Measurements from ENCODE around the gene MAPRE3.

MAPRE3 gene

GRCh38 chr2:26983746-26984145, 13.3 kb downstream of the MAPRE3 start:
- no peak for DNase-seq (ENCODE audit: low read depth, low spot score)

- DNase-seq (ENCODE audit: low read depth, low spot score), result no peak
Measured at GRCh38 chr2:26985807-26986206, 15.4 kb downstream of the MAPRE3 start.

GRCh38 chr2:26986576-26986975, 16.1 kb downstream of the MAPRE3 start:
- DNase-seq (ENCODE audit: low read depth, low spot score), result no peak

GRCh38 chr2:26988058-26988860, 17.8 kb downstream of the MAPRE3 start:
- no peak for DNase-seq (ENCODE audit: low read depth, low spot score)

- no peak for DNase-seq (ENCODE audit: low read depth, low spot score)
Measured at GRCh38 chr2:26989156-26989555, 18.7 kb downstream of the MAPRE3 start.

GRCh38 chr2:26991717-26992116, 21.3 kb downstream of the MAPRE3 start:
- DNase-seq (ENCODE audit: low read depth, low spot score), result no peak

GRCh38 chr2:26993768-26994167, 23.3 kb downstream of the MAPRE3 start:
- no peak for DNase-seq (ENCODE audit: low read depth, low spot score)

GRCh38 chr2:26994983-26995382, 24.5 kb downstream of the MAPRE3 start:
- no peak for DNase-seq (ENCODE audit: low read depth, low spot score)

- no peak for DNase-seq (ENCODE audit: low read depth, low spot score)
Measured at GRCh38 chr2:26997394-26997793, 27.0 kb downstream of the MAPRE3 start.

- no peak for DNase-seq (ENCODE audit: low read depth, low spot score)
Measured at GRCh38 chr2:26998323-26998722, 27.9 kb downstream of the MAPRE3 start.

GRCh38 chr2:27000228-27000627, 29.8 kb downstream of the MAPRE3 start:
- no peak for DNase-seq (ENCODE audit: low read depth, low spot score)

GRCh38 chr2:27000995-27001394, 30.6 kb downstream of the MAPRE3 start:
- DNase-seq (ENCODE audit: low read depth, low spot score), result no peak

- DNase-seq (ENCODE audit: low read depth, low spot score), result no peak
Measured at GRCh38 chr2:27001950-27002349, 31.5 kb downstream of the MAPRE3 start.

GRCh38 chr2:27003007-27003406, 32.6 kb downstream of the MAPRE3 start:
- no peak for DNase-seq (ENCODE audit: low read depth, low spot score)

GRCh38 chr2:27003857-27004256, 33.4 kb downstream of the MAPRE3 start:
- DNase-seq (ENCODE audit: low read depth, low spot score), result no peak

GRCh38 chr2:27006602-27007415, 36.4 kb downstream of the MAPRE3 start:
- no peak for DNase-seq (ENCODE audit: low read depth, low spot score)

GRCh38 chr2:27007416-27008374, 37.3 kb downstream of the MAPRE3 start:
- no peak for DNase-seq (ENCODE audit: low read depth, low spot score)

- DNase-seq (ENCODE audit: low read depth, low spot score), result no peak
Measured at GRCh38 chr2:27008678-27009077, 38.2 kb downstream of the MAPRE3 start.

GRCh38 chr2:27009083-27009482, 38.6 kb downstream of the MAPRE3 start:
- no peak for DNase-seq (ENCODE audit: low read depth, low spot score)

- DNase-seq (ENCODE audit: low read depth, low spot score), result no peak
Measured at GRCh38 chr2:27009716-27010115, 39.3 kb downstream of the MAPRE3 start.

- no peak for DNase-seq (ENCODE audit: low read depth, low spot score)
Measured at GRCh38 chr2:27010139-27010538, 39.7 kb downstream of the MAPRE3 start.

GRCh38 chr2:27013738-27014137, 43.3 kb downstream of the MAPRE3 start:
- DNase-seq (ENCODE audit: low read depth, low spot score), result no peak
